Astrocyte (in vitro differentiated cells and primary cell): ENCODE data around the gene ZBTB34. TPM values are rescaled to one million over a fixed set of nuclear protein-coding genes. Genes with fewer than 3 reads are reported as not detected.

ENCODE experiments used
- DNase-seq: peaks from one replicate; pipeline ENCODE4 v3.0.0-alpha.2; 2010; ENCODE audit warnings: low read depth
- FAIRE-seq: peaks from 2 replicates; lab custom pipeline; 2011; peaks lifted over from hg19 to GRCh38; lab: Jason Lieb, UNC
- H2AFZ ChIP-seq: 2 replicates; pipeline ENCODE4 v1.6.0; 2012; ENCODE audit warnings: low read depth, low read length, inconsistent platforms
- H3K27ac ChIP-seq: 2 replicates; pipeline ENCODE4 v1.5.1; 2011; ENCODE audit warnings: low read depth, low read length, inconsistent platforms
- H3K27me3 ChIP-seq: 2 replicates; pipeline ENCODE4 v1.6.0; 2011; ENCODE audit warnings: low read length, inconsistent platforms; ENCODE audit not compliant: insufficient read depth
- H3K36me3 ChIP-seq: 2 replicates; pipeline ENCODE4 v1.5.1; 2011; ENCODE audit warnings: low read length, inconsistent platforms; ENCODE audit not compliant: insufficient read depth
- H3K4me1 ChIP-seq: 2 replicates; pipeline ENCODE4 v1.5.1; 2011; ENCODE audit warnings: low read length, inconsistent platforms; ENCODE audit not compliant: insufficient read depth
- H3K4me2 ChIP-seq: 2 replicates; pipeline ENCODE4 v1.6.0; 2012; ENCODE audit warnings: low read length, inconsistent platforms
- H3K4me3 ChIP-seq: 2 replicates; pipeline ENCODE4 v1.5.1; 2011; ENCODE audit warnings: low read depth, mild to moderate bottlenecking, low read length, inconsistent platforms; ENCODE audit not compliant: insufficient read depth
- H3K79me2 ChIP-seq: 2 replicates; pipeline ENCODE4 v1.6.0; 2012; ENCODE audit warnings: mild to moderate bottlenecking, low read length, inconsistent platforms; ENCODE audit not compliant: insufficient read depth
- H3K9ac ChIP-seq: 2 replicates; pipeline ENCODE4 v1.6.0; 2012; ENCODE audit warnings: mild to moderate bottlenecking, low read length, inconsistent platforms
- H3K9me3 ChIP-seq: 2 replicates; pipeline ENCODE4 v1.5.1; 2012; ENCODE audit warnings: low read depth, mild to moderate bottlenecking, low read length, inconsistent platforms; ENCODE audit not compliant: insufficient read depth
- H4K20me1 ChIP-seq: 2 replicates; pipeline ENCODE4 v1.6.0; 2012; ENCODE audit warnings: low read length, inconsistent platforms; ENCODE audit not compliant: insufficient read depth
- H3K27ac Mint-ChIP-seq: one replicate; pipeline ENCODE4 v1.8.0; 2021; ENCODE audit warnings: mild to moderate bottlenecking, mixed read lengths; ENCODE audit not compliant: unreplicated experiment
- H3K27me3 Mint-ChIP-seq: one replicate; pipeline ENCODE4 v1.8.0; 2021; ENCODE audit warnings: low read depth, mixed read lengths; ENCODE audit not compliant: unreplicated experiment
- H3K36me3 Mint-ChIP-seq: one replicate; pipeline ENCODE4 v1.8.0; 2021; ENCODE audit warnings: low read depth, mixed read lengths; ENCODE audit not compliant: unreplicated experiment
- H3K4me1 Mint-ChIP-seq: one replicate; pipeline ENCODE4 v1.8.0; 2021; ENCODE audit warnings: low read depth, mixed read lengths; ENCODE audit not compliant: unreplicated experiment
- H3K4me3 Mint-ChIP-seq: one replicate; pipeline ENCODE4 v1.8.0; 2021; ENCODE audit warnings: mild to moderate bottlenecking, moderate library complexity, mixed read lengths; ENCODE audit not compliant: unreplicated experiment
- H3K9me3 Mint-ChIP-seq: one replicate; pipeline ENCODE4 v1.8.0; 2021; ENCODE audit warnings: mild to moderate bottlenecking, mixed read lengths; ENCODE audit not compliant: unreplicated experiment
- CTCF ChIP-seq: IDR thresholded peaks from 2 replicates; pipeline ENCODE4 v1.5.1; 2011; ENCODE audit warnings: low read depth, mild to moderate bottlenecking, inconsistent platforms, low read length, moderate library complexity; ENCODE audit not compliant: insufficient read depth
- EZH2 ChIP-seq: IDR thresholded peaks from 2 replicates; pipeline ENCODE4 v1.6.1; 2012; ENCODE audit warnings: mild to moderate bottlenecking, low read length, inconsistent platforms; ENCODE audit not compliant: insufficient read depth
- total RNA-seq: library from RNA; stranded (reverse); gene quantifications from 2 replicates; pipeline ENCODE4 v1.2.1, GENCODE V29; 2021

The ZBTB34 gene
- total RNA-seq, 1 donor from 2014 or later, result 14.7 TPM

DNA sequence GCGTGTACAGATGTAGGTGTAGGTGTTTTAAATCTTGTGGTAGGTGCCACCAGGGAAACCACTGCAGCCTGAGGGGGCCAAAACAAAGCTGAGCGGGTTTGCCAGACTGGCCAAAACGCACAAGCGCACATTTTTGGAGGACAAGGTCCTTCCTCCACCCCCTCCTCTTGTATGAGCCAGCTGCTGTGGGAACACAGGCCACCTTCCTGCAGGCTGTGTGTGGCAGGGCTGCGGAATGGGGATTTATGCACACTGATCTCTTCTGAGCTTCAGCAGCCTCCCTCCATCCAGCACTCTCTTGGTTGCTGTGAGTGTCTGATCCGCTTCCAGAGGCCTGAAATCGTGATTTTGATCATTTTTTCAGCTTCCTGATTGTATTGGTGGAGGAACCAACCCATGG is 33.2 kb upstream of the ZBTB34 start:
- H3K27ac ChIP-seq, result no peak overlapping the region
- H4K20me1 ChIP-seq, result peaks cover 53% of the 10 kb centered on the region

GRCh38 chr9:126829035-126829434 is 31.4 kb upstream of the ZBTB34 start:
- no peak overlapping the region for H3K27ac Mint-ChIP-seq
- H3K9me3 ChIP-seq, result no peaks in the 10 kb centered on the region
- no peak overlapping the region for H3K4me3 Mint-ChIP-seq
- H3K36me3 ChIP-seq, result peaks cover 16% of the 10 kb centered on the region
- no peaks in the 10 kb centered on the region for H3K9me3 Mint-ChIP-seq
- H3K4me1 ChIP-seq, result no peaks in the 10 kb centered on the region
- no peaks in the 10 kb centered on the region for H3K4me1 Mint-ChIP-seq
- peaks cover 49% of the 10 kb centered on the region for H3K79me2 ChIP-seq
- TF ChIP-seq EZH2 (no peak), CTCF (no peak)
- no peak overlapping the region for H2AFZ ChIP-seq
- H3K27ac ChIP-seq, result no peak overlapping the region
- DNase-seq, result no peak
- peaks cover 53% of the 10 kb centered on the region for H4K20me1 ChIP-seq
- peaks cover 15% of the 10 kb centered on the region for H3K36me3 Mint-ChIP-seq
- H3K4me3 ChIP-seq, result no peak overlapping the region
- H3K27me3 ChIP-seq, result no peaks in the 10 kb centered on the region
- no peaks in the 10 kb centered on the region for H3K27me3 Mint-ChIP-seq
- no peak overlapping the region for H3K4me2 ChIP-seq
- H3K9ac ChIP-seq, result no peak overlapping the region
- no peak for FAIRE-seq

More for the DNA sequence above, 33.2 kb upstream of the ZBTB34 start:
- H3K4me3 Mint-ChIP-seq, result no peak overlapping the region
- TF ChIP-seq CTCF, result no peak
- TF ChIP-seq EZH2, result no peak
- H3K27me3 ChIP-seq, result no peaks in the 10 kb centered on the region
- H3K4me1 Mint-ChIP-seq, result no peaks in the 10 kb centered on the region
- H3K4me3 ChIP-seq, result no peak overlapping the region
- FAIRE-seq (no peak), DNase-seq (no peak)
- peaks cover 7% of the 10 kb centered on the region for H3K36me3 ChIP-seq
- H3K9me3 Mint-ChIP-seq, result no peaks in the 10 kb centered on the region
- H2AFZ ChIP-seq, result no peak overlapping the region
- H3K9ac ChIP-seq, result no peak overlapping the region
- peaks cover 11% of the 10 kb centered on the region for H3K36me3 Mint-ChIP-seq
- peaks cover 50% of the 10 kb centered on the region for H3K79me2 ChIP-seq
- no peaks in the 10 kb centered on the region for H3K27me3 Mint-ChIP-seq
- no peaks in the 10 kb centered on the region for H3K9me3 ChIP-seq
- no peaks in the 10 kb centered on the region for H3K4me1 ChIP-seq
- no peak overlapping the region for H3K4me2 ChIP-seq
- H3K27ac Mint-ChIP-seq, result no peak overlapping the region

DNA sequence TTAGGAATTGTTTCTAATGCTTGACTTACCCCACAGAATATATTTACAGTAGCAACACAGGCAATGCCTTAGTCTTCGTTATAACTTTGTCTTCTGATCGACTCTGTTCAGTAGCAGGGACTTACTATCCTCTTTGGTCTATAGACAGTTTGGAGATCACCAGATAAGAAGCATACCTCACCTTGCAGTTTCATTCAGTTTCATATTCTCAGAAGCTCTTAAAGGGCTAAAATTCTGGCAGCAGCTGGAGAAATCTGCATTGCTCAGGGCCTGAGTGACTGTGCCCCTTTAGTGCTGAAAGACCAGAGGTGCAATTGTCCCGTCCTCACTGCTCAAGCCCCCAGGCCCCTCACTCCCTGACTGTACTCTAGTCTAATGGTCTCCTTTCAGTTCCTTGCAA is 29.6 kb upstream of the ZBTB34 start:
- H3K36me3 ChIP-seq, result peaks cover 22% of the 10 kb centered on the region
- H3K4me3 Mint-ChIP-seq, result no peak overlapping the region
- H3K4me1 Mint-ChIP-seq, result no peaks in the 10 kb centered on the region
- H3K4me2 ChIP-seq, result no peak overlapping the region
- no peaks in the 10 kb centered on the region for H3K9me3 Mint-ChIP-seq
- peaks cover 49% of the 10 kb centered on the region for H3K79me2 ChIP-seq
- no peak overlapping the region for H3K9ac ChIP-seq
- H3K9me3 ChIP-seq, result no peaks in the 10 kb centered on the region
- H3K27me3 Mint-ChIP-seq, result no peaks in the 10 kb centered on the region
- TF ChIP-seq CTCF, result no peak
- no peak for TF ChIP-seq EZH2
- H3K27ac ChIP-seq, result no peak overlapping the region
- H3K27me3 ChIP-seq, result no peaks in the 10 kb centered on the region
- DNase-seq (no peak), FAIRE-seq (no peak)
- H3K27ac Mint-ChIP-seq, result no peak overlapping the region
- H3K4me1 ChIP-seq, result no peaks in the 10 kb centered on the region
- H3K36me3 Mint-ChIP-seq, result peaks cover 21% of the 10 kb centered on the region
- no peak overlapping the region for H3K4me3 ChIP-seq
- no peak overlapping the region for H2AFZ ChIP-seq
- peaks cover 55% of the 10 kb centered on the region for H4K20me1 ChIP-seq
